Measurements from ENCODE around the gene CCL28.

The CCL28 gene

DNA sequence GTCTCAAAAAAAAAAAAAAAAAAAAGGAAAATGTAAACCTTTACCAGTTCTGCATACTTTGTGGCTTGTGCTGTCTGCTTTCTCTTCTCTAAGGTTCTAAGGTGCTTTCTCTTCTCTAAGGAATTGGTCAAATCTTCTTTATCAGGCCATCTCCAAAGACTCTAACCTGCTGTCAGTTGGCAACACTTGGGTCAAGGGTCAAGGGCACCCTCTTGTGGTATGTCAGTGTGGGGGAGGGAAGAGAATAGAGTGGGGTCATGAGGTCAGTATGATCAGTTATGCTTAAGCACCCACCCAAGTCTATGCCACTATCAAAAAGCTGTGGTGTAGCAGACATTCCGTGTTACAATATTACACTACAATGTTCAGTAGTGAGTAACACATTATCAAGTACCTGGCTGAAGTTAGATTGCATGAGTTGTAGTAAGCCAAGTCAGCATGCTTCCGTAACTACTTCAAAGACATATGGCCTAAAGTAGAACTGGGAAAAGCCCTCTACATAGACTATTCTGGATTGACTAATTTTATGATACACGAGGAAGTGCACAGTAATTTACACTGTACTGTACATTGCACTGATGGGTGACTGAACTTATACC is 25.0 kb upstream of the CCL28 start:
- Histone ChIP-seq H3K4me3 (replicated peaks; ENCODE audit: insufficient read depth, low read length) (no peak overlapping the region), H3K27ac (replicated peaks) (no peak overlapping the region), H3K27me3 (ENCODE audit: insufficient read depth, poor library complexity, severe bottlenecking) (no peaks in the 10 kb centered on the region)
- TF ChIP-seq, protein P1, sequence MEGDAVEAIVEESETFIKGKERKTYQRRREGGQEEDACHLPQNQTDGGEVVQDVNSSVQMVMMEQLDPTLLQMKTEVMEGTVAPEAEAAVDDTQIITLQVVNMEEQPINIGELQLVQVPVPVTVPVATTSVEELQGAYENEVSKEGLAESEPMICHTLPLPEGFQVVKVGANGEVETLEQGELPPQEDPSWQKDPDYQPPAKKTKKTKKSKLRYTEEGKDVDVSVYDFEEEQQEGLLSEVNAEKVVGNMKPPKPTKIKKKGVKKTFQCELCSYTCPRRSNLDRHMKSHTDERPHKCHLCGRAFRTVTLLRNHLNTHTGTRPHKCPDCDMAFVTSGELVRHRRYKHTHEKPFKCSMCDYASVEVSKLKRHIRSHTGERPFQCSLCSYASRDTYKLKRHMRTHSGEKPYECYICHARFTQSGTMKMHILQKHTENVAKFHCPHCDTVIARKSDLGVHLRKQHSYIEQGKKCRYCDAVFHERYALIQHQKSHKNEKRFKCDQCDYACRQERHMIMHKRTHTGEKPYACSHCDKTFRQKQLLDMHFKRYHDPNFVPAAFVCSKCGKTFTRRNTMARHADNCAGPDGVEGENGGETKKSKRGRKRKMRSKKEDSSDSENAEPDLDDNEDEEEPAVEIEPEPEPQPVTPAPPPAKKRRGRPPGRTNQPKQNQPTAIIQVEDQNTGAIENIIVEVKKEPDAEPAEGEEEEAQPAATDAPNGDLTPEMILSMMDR (IDR thresholded peaks at IDR 0.05; ENCODE audit: insufficient read depth, low read length), result no peak
- no peak for TF ChIP-seq SPI1 (IDR thresholded peaks at IDR 0.05; ENCODE audit: borderline replicate concordance, low read depth)
- no peak for TF ChIP-seq POLR2AphosphoS5 (IDR thresholded peaks at IDR 0.05; ENCODE audit: low read depth)
- no peak for TF ChIP-seq REST (IDR thresholded peaks at IDR 0.05; ENCODE audit: insufficient replicate concordance, low read depth)
- TF ChIP-seq GABPA (IDR thresholded peaks at IDR 0.05; ENCODE audit: low read depth), result no peak
- no peak for DNase-seq (ENCODE audit: low read depth in 1 of 2, low spot score in 1 of 2)

DNA sequence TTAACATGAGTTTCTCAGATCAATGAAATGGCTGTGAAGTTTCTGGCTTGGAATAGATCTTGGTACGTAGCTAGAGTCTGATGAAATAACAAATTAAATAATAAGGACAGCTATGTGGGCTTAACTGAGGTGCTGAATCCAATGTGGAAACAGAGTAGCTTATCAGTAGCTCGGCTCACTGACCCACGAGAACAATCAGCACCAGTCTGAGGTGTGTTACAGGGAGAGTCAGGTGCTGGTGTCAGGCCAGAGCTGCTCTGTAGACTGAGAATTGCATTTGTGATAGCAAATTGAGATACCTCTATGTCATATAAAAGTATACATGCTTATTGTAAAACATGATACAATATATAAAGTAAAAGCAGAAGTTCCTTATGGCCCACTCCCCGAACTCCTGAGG is 21.2 kb upstream of the CCL28 start:
- no peak for DNase-seq (ENCODE audit: low read depth in 1 of 2, low spot score in 1 of 2)
- TF ChIP-seq SPI1 (IDR thresholded peaks at IDR 0.05; ENCODE audit: borderline replicate concordance, low read depth) (no peak), POLR2AphosphoS5 (IDR thresholded peaks at IDR 0.05; ENCODE audit: low read depth) (no peak), REST (IDR thresholded peaks at IDR 0.05; ENCODE audit: insufficient replicate concordance, low read depth) (no peak), GABPA (IDR thresholded peaks at IDR 0.05; ENCODE audit: low read depth) (no peak)
- TF ChIP-seq, protein P1 (IDR thresholded peaks at IDR 0.05; ENCODE audit: insufficient read depth, low read length), result no peak
- H3K27ac ChIP-seq (replicated peaks), result no peak overlapping the region
- H3K4me3 ChIP-seq (replicated peaks; ENCODE audit: insufficient read depth, low read length), result no peak overlapping the region
- H3K27me3 ChIP-seq (ENCODE audit: insufficient read depth, poor library complexity, severe bottlenecking), result no peaks in the 10 kb centered on the region

GRCh38 chr5:43432486-43433375 is 20.5 kb upstream of the CCL28 start:
- no peak overlapping the region for H3K27ac ChIP-seq (replicated peaks)
- no peaks in the 10 kb centered on the region for H3K27me3 ChIP-seq (ENCODE audit: insufficient read depth, poor library complexity, severe bottlenecking)
- DNase-seq (ENCODE audit: low read depth in 1 of 2, low spot score in 1 of 2), result peak; percentile 17 to 26
- TF ChIP-seq GABPA (IDR thresholded peaks at IDR 0.05; ENCODE audit: low read depth) (no peak), POLR2AphosphoS5 (IDR thresholded peaks at IDR 0.05; ENCODE audit: low read depth) (no peak), REST (IDR thresholded peaks at IDR 0.05; ENCODE audit: insufficient replicate concordance, low read depth) (no peak), SPI1 (IDR thresholded peaks at IDR 0.05; ENCODE audit: borderline replicate concordance, low read depth) (no peak)
- TF ChIP-seq, protein P1 (IDR thresholded peaks at IDR 0.05; ENCODE audit: insufficient read depth, low read length), result no peak
- H3K4me3 ChIP-seq (replicated peaks; ENCODE audit: insufficient read depth, low read length), result no peak overlapping the region
